NCI-H1048 (cell line): ENCODE results near the gene COL21A1.
"Not testable (repeated sequence)": the region's sequence is repeated elsewhere in the genome, so short reads cannot be mapped to it uniquely, and the experiment has no call there.

ENCODE experiments used
- DNase-seq: peaks from one replicate; lab custom pipeline; 2025; lab: John Stamatoyannopoulos, UW

COL21A1 gene

GRCh38 chr6:56246881-56247653 is at the start of gene COL21A1:
Gene COL21A1 (minus strand): TSS chr6:56247580. CDS start chr6:56182618, 64,962 bp downstream.
- no peak for DNase-seq

- DNase-seq, result peak; percentile 41
Measured at GRCh38 chr6:56293781-56294180, 46.4 kb upstream of the COL21A1 start.

- DNase-seq, result peak; percentile 12
Measured at GRCh38 chr6:56292505-56293181, 45.3 kb upstream of the COL21A1 start.

- DNase-seq, result no peak
Measured at GRCh38 chr6:56291302-56291917, 44.0 kb upstream of the COL21A1 start.

GRCh38 chr6:56289721-56290120 is 42.3 kb upstream of the COL21A1 start:
- no peak for DNase-seq

- no peak for DNase-seq
Measured at GRCh38 chr6:56288347-56288746, 41.0 kb upstream of the COL21A1 start.

- no peak for DNase-seq
Measured at GRCh38 chr6:56282391-56282790, 35.0 kb upstream of the COL21A1 start.

GRCh38 chr6:56280126-56280525 is 32.7 kb upstream of the COL21A1 start:
- DNase-seq, result no peak

- no peak for DNase-seq
Measured at GRCh38 chr6:56279331-56280080, 32.1 kb upstream of the COL21A1 start.

GRCh38 chr6:56278171-56278591 is 30.8 kb upstream of the COL21A1 start:
- DNase-seq, result no peak

- DNase-seq, result no peak
Measured at GRCh38 chr6:56270812-56271441, 23.5 kb upstream of the COL21A1 start.

- no peak for DNase-seq
Measured at GRCh38 chr6:56268266-56268665, 20.9 kb upstream of the COL21A1 start.

GRCh38 chr6:56266011-56266410 is 18.6 kb upstream of the COL21A1 start:
- no peak for DNase-seq

- no peak for DNase-seq
Measured at GRCh38 chr6:56263596-56264315, 16.4 kb upstream of the COL21A1 start.

GRCh38 chr6:56260593-56260992 is 13.2 kb upstream of the COL21A1 start:
- DNase-seq, result not testable (repeated sequence)

GRCh38 chr6:56259234-56260077 is 12.1 kb upstream of the COL21A1 start:
- peak; percentile 6 for DNase-seq

- DNase-seq, result no peak
Measured at GRCh38 chr6:56255349-56255748, 8.0 kb upstream of the COL21A1 start.

GRCh38 chr6:56250266-56250665 is 2.9 kb upstream of the COL21A1 start:
- no peak for DNase-seq

GRCh38 chr6:56247654-56248122 is 308 bp upstream of the COL21A1 start:
- DNase-seq, result no peak

GRCh38 chr6:56246541-56246880 is 869 bp downstream of the COL21A1 start:
- DNase-seq, result no peak
